ENCODE data around the gene MYBPHL. TPM values are rescaled to one million over a fixed set of nuclear protein-coding genes. Genes with fewer than 3 reads are reported as not detected.

Gene MYBPHL
- total RNA-seq, 1 donor from 2014 or later = 0.35 TPM

DNA sequence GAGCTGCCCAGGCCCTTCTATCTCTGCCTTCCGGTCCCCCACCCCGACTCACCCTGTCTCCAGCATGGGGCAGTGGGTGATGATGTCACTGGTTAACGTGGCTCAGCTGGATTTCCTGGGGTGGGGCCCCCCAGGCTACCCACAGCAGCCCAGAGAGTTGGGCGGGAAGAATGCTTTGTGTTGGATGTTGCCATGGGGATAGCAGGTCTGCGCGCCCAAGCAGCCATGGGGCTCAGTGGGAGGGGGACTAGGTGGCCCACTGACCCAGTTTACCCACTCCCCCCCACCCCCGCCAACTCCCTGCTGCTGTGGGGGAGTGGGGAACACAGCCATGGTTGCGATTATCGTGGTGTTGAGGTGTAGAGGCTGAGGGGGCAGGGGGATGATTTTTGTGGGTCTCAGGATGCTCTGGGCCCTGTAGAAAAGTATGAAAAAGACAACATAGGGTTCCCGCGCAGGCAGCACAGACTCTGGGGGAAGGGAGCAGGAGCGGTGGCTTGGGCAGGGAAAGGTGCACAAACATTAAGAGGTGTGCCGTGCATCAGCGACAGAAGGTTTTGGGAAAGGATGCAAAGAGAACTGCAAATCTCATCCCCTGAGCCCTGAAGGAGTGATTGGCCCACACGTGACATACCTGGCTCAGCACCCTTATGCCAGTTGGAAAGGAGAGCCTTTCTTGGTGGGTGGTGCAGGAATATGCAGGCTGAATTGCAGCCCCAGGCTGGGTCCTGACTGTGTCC lies 49.0 kb downstream of the MYBPHL start:
- intact Hi-C loops (cut with micrococcal nuclease) = no loop called here
- no peak for ATAC-seq

GRCh38 chr1:109256971-109257681 lies 49.7 kb downstream of the MYBPHL start:
- intact Hi-C loops (cut with micrococcal nuclease) = no loop called here
- no peak for ATAC-seq

More for the DNA sequence above, 49.0 kb downstream of the MYBPHL start:
- DNase-seq = no peak

DNA sequence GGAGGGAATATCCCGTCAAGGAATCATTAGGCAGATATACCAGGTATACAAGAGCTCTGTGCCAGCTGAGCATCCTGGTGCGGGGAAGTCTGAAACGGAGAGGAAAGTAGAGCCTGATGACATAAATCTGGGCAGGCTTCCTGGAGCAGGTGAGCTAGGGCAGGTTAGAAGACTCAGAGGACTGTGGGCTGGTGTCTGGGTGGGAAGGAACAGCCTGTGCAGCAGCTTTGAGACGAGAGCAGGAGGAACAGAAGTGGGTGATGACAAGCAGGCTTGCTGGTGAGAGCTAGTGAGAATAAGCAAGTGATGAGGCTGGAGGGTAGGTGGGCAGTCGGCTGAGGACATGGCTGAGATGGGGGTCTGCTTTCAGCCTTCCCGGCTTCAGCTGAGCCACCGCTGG lies 50.7 kb downstream of the MYBPHL start:
- intact Hi-C loops (cut with micrococcal nuclease) = no loop called here
- no peak for ATAC-seq
- no peak for DNase-seq

More at GRCh38 chr1:109256971-109257681, 49.7 kb downstream of the MYBPHL start:
- no peak for DNase-seq

DNA sequence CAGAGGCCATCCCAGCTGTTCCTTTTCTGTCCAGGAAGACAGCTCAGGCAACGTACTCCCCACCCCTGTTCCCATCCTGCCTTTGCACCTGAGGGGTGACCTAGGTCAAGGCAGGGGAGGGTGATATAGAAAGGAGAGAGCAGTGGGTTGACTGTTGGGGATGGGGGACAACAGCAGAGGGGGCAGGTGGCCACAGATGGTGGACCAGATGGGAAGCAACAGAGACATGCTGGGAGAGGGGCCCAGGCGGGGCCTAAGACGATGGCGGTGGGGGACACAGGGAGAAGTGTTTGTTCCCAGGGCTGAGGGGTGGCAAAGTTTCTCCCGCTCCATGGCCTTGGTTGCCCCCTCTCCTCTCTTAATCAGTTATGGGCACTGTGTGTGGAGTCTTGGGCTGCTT lies 51.1 kb downstream of the MYBPHL start:
- DNase-seq = no peak
- intact Hi-C loops (cut with micrococcal nuclease) = no loop called here
- no peak for ATAC-seq

DNA sequence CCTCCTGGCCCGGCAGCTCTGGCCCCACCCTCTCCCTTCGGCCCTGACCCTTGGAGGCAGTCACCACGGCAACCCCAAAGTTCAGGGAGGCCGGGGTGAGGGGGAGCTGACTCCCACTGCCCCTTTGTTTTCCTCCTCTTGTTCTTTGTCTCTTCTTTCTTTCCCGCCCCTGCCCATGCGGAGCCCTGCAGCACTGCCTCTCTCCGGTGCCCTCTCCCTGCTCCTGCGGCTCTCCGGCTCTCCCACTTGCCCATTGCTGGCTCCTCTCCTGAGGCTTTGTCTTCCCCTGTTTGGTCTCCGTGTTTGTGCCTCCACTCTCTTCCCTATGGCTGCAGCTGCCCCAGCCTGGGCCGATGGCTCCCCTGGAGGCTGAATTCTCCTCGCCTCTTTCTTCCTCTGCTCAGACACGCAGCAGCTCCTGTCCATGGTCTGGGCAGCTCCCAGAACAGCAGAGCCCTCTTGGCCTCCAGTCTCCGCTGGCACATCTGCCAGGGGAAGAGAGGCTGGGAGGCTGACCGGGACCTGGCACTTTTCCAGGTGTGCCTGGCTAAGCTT lies 51.6 kb downstream of the MYBPHL start:
- no peak for DNase-seq
- intact Hi-C loops (cut with micrococcal nuclease) = no loop called here
- no peak for ATAC-seq

- intact Hi-C loops (cut with micrococcal nuclease) = no loop called here
- DNase-seq (no peak), ATAC-seq (no peak)
Measured at GRCh38 chr1:109254621-109255096, 52.2 kb downstream of the MYBPHL start.

GRCh38 chr1:109253803-109254620 lies 52.8 kb downstream of the MYBPHL start:
- ATAC-seq (peak; percentile 13), DNase-seq (no peak)
- intact Hi-C loops (cut with micrococcal nuclease) = no loop called here

DNA sequence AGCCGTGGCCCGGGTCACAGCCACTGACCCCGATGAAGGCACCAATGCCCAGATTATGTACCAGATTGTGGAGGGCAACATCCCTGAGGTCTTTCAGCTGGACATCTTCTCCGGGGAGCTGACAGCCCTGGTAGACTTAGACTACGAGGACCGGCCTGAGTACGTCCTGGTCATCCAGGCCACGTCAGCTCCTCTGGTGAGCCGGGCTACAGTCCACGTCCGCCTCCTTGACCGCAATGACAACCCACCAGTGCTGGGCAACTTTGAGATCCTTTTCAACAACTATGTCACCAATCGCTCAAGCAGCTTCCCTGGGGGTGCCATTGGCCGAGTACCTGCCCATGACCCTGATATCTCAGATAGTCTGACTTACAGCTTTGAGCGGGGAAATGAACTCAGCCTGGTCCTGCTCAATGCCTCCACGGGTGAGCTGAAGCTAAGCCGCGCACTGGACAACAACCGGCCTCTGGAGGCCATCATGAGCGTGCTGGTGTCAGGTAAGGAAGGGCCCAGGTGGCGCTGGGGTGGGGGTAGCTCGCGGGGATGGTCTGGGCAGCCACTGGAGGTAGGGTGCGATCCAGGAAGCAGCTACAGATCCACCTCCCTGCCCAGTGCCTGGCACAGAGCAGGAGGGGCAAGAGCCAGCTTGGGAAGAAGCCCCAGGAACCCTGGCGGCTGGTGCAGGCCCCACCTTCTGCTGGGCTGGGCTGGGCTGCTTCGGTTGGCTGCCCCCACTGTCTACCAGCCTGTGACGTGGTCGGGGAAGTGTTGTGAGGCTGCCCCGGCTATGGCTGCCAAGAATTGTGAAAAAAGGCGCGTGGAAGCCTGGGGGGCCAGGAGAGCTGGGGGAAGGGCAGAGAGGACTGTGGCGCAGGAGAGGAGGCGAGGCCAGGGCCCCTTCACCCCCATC lies 53.7 kb downstream of the MYBPHL start:
- DNase-seq (no peak), ATAC-seq (peak; percentile 18)
- intact Hi-C loops (cut with micrococcal nuclease) = no loop called here

DNA sequence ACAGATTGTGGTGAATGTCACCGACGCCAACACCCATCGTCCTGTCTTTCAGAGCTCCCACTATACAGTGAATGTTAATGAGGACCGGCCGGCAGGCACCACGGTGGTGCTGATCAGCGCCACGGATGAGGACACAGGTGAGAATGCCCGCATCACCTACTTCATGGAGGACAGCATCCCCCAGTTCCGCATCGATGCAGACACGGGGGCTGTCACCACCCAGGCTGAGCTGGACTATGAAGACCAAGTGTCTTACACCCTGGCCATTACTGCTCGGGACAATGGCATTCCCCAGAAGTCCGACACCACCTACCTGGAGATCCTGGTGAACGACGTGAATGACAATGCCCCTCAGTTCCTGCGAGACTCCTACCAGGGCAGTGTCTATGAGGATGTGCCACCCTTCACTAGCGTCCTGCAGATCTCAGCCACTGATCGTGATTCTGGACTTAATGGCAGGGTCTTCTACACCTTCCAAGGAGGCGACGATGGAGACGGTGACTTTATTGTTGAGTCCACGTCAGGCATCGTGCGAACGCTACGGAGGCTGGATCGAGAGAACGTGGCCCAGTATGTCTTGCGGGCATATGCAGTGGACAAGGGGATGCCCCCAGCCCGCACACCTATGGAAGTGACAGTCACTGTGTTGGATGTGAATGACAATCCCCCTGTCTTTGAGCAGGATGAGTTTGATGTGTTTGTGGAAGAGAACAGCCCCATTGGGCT lies 54.5 kb downstream of the MYBPHL start:
- DNase-seq = no peak
- intact Hi-C loops (cut with micrococcal nuclease) = no loop called here
- ATAC-seq = no peak

DNA sequence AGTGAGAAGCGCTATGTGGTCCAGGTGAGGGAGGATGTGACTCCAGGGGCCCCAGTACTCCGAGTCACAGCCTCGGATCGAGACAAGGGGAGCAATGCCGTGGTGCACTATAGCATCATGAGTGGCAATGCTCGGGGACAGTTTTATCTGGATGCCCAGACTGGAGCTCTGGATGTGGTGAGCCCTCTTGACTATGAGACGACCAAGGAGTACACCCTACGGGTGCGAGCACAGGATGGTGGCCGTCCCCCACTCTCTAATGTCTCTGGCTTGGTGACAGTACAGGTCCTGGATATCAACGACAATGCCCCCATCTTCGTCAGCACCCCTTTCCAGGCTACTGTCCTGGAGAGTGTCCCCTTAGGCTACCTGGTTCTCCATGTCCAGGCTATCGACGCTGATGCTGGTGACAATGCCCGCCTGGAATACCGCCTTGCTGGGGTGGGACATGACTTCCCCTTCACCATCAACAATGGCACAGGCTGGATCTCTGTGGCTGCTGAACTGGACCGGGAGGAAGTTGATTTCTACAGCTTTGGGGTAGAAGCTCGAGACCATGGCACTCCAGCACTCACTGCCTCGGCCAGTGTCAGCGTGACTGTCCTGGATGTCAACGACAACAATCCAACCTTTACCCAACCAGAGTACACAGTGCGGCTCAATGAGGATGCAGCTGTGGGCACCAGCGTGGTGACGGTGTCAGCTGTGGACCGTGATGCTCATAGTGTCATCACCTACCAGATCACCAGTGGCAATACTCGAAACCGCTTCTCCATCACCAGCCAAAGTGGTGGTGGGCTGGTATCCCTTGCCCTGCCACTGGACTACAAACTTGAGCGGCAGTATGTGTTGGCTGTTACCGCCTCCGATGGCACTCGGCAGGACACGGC lies 55.3 kb downstream of the MYBPHL start:
- no peak for ATAC-seq
- no peak for DNase-seq
- intact Hi-C loops (cut with micrococcal nuclease) = no loop called here

DNA sequence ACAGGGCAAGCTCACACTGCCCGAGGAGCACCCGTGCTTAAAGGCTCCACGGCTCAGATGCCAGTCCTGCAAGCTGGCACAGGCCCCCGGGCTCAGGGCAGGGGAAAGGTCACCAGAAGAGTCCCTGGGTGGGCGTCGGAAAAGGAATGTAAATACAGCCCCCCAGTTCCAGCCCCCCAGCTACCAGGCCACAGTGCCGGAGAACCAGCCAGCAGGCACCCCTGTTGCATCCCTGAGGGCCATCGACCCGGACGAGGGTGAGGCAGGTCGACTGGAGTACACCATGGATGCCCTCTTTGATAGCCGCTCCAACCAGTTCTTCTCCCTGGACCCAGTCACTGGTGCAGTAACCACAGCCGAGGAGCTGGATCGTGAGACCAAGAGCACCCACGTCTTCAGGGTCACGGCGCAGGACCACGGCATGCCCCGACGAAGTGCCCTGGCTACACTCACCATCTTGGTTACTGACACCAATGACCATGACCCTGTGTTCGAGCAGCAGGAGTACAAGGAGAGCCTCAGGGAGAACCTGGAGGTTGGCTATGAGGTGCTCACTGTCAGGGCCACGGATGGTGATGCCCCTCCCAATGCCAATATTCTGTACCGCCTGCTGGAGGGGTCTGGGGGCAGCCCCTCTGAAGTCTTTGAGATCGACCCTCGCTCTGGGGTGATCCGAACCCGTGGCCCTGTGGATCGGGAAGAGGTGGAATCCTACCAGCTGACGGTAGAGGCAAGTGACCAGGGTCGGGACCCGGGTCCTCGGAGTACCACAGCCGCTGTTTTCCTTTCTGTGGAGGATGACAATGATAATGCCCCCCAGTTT lies 56.1 kb downstream of the MYBPHL start:
- intact Hi-C loops (cut with micrococcal nuclease) = no loop called here
- DNase-seq = no peak
- no peak for ATAC-seq

GRCh38 chr1:109249654-109250401 lies 57.0 kb downstream of the MYBPHL start:
- intact Hi-C loops (cut with micrococcal nuclease) = no loop called here
- ATAC-seq = peak; percentile 19
- DNase-seq = no peak

GRCh38 chr1:109248797-109249629 lies 57.8 kb downstream of the MYBPHL start, which contains the start of gene CELSR2:
CELSR2 (plus strand) TSS chr1:109249539; CDS start chr1:109250080, 541 bp downstream.
- intact Hi-C loops (cut with micrococcal nuclease) = no loop called here

DNA sequence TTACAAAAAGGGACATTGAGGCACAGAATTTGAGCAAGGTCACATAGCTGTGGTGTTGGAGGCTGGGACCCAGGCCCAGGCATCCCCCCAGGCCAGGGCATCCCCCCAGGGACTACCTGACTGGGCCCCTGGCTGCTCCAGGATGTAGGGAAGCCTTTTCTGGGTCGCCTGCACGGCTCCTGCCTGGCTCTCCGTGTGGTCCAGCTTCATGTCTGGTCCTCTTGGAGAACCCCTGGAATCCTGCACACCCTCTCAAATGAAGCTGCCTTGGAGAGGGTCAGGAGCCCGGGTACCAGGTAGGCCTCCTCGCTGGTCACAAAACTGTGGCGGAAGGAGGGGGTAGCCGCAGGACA lies 58.4 kb downstream of the MYBPHL start:
- ATAC-seq (no peak), DNase-seq (no peak)
- intact Hi-C loops (cut with micrococcal nuclease) = no loop called here

More at GRCh38 chr1:109248797-109249629, 57.8 kb downstream of the MYBPHL start, which contains the start of gene CELSR2:
- DNase-seq (peak; percentile 82), ATAC-seq (peak; percentile 80)
